GM12864 (cell line): ENCODE data around the gene PTDSS2.

Experiments used
- DNase-seq: peaks from one replicate; pipeline ENCODE4 v3.0.0-alpha.2; 2011; ENCODE audit warnings: low read depth
- H3K4me3 ChIP-seq: 2 replicates; pipeline ENCODE4 v1.5.1; 2011; ENCODE audit warnings: mild to moderate bottlenecking, low read depth, low read length, control low read depth
- TF ChIP-seq, protein P1 (sequence below): IDR thresholded peaks from 2 replicates; pipeline ENCODE4 v1.5.1; 2011; ENCODE audit warnings: low read depth, mild to moderate bottlenecking, moderate library complexity, low read length, control low read depth, inconsistent platforms; ENCODE audit errors: missing control alignments

Gene PTDSS2

DNA sequence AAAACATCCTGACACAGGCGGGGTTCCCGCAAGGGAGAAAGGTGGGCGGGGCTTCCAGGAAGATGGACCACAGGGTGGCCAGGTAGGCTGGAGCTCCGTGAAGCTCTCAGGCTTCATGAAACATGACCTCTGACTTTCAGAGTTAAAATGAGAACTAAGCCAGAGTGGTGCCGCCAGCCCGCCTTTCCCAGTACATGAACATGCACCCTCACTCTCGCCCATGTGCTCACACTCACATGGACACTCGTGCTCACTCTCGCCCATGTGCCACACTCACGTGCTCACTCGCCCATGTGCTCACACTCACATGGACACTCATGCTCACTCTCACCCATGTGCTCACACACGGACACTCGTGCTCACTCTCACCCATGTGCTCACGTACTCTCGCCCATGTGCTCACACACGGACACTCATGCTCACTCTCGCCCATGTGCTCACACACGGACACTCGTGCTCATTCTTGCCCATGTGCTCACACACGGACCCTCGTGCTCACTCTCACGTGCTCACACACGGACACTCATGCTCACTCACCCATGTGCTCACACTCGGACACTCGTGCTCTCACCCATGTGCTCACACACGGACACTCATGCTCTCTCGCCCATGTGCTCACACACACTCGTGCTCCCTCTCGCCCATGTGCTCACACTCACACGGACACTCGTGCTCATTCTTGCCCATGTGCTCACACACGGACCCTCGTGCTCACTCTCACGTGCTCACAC lies 46.9 kb downstream of the PTDSS2 start:
- H3K4me3 ChIP-seq: no peak overlapping the region
- TF ChIP-seq, protein P1, sequence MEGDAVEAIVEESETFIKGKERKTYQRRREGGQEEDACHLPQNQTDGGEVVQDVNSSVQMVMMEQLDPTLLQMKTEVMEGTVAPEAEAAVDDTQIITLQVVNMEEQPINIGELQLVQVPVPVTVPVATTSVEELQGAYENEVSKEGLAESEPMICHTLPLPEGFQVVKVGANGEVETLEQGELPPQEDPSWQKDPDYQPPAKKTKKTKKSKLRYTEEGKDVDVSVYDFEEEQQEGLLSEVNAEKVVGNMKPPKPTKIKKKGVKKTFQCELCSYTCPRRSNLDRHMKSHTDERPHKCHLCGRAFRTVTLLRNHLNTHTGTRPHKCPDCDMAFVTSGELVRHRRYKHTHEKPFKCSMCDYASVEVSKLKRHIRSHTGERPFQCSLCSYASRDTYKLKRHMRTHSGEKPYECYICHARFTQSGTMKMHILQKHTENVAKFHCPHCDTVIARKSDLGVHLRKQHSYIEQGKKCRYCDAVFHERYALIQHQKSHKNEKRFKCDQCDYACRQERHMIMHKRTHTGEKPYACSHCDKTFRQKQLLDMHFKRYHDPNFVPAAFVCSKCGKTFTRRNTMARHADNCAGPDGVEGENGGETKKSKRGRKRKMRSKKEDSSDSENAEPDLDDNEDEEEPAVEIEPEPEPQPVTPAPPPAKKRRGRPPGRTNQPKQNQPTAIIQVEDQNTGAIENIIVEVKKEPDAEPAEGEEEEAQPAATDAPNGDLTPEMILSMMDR: no peak
- DNase-seq: no peak

DNA sequence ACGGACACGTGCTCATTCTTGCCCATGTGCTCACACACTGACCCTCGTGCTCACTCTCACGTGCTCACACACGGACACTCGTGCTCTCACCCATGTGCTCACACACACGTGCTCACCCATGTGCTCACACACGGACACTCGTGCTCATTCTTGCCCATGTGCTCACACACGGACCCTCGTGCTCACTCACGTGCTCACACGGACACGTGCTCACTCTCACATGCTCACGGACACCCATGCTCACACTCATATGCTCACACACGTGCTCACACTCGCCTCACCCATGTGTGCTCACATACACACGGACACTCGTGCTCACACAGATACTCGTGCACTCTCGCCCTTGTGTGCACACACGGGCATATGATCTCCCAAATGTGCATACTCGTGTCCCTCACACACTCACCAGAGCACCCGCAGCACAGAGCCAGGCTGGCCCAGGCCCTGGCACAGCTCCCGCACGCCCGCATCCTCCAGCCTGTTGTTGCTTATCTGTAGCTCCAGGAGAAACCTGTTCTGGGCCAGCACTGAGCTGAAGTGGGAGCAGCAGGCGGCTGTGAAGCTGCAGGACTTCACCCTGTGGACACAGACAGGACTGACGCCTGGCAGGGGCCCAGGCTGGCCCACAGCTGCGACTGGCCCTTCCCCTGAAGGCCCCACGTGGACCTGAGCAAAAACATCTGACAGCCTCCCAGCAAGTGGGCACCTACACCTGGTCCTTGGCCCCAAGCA lies 47.7 kb downstream of the PTDSS2 start:
- no peak for DNase-seq
- TF ChIP-seq, protein P1: no peak
- no peak overlapping the region for H3K4me3 ChIP-seq

DNA sequence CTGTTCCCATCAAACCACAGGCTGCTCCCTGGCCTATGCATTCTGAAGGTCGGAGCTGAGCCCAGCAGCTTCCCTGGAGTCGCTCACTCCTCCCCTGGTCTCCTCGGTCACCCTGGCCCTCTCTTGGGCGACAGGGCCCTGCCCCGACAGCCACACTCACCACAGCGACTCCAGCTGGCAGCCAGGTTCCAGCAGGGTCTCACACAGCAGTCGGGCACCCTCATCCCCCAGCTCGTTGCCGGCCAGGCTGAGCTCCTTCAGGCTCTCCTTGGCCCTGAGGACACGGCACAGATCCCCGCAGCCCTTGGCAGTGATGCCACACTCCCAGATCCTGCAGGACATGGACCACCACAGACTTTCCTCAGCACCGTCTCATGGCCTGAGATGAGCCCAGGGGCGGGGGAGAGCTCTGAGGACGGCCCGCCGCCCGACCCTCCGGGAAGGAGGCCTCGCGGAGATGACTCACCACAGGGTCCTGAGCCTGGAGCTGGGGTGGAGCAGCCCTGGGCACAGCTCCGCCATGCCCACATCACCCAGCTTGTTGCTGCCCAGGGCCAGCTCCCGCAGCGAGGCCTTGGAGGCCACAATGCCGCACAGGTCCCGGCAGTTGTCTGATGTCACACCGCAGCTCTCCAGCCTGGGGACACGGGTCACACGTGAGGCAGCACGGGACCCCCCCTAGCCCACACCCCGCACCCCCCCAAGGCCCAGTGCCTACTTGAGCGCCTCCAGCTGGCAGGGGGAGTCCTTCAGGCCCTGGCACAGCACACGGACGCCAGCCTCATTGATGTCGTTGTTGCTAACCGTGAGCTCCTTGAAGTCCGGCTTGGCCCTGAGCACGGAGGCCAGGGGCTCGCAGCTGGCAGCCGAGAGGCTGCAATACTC lies 48.5 kb downstream of the PTDSS2 start:
- DNase-seq: no peak
- TF ChIP-seq, protein P1: no peak
- H3K4me3 ChIP-seq: no peak overlapping the region

DNA sequence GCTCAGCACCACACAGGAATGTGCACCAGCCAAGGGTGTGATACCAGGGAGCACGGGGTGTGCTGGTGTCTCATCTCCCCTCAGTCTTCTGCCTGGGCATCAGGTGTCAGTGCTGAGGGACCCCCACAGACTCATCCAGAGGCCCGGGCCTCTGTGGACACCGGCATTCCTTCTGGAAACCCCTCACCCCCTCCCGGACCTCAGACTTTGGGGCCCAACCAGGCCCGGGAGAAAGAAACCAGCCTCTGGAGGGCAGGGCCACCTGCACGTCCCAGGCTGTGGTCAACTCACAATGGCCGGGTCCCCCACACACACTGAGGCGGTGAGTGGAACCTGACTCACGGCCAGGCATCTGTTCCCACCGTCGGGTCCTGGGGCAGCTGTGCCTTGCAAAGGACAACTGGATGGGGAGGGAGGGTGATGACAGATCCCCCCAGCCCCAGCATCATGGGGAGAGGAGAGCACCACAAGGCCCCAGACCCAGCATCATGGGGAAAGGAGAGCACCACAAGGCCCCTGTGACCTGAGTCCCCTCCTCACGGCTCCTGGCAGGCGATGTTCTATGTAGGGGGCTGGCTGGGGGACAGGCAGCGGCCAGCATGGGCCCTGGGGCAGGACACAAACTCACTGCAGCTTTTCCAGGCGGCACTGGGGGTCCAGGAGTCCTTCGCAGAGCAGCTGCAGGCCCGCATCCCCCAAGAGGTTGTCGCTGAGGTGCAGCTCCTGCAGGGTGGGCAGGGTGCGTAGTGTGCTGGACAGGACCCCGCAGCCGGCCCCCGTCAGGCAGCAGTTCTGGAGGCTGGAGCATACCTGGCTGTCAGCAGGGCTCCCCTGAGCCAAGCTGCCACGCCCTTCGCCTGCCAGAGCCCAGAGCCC lies 49.4 kb downstream of the PTDSS2 start:
- TF ChIP-seq, protein P1: no peak
- no peak overlapping the region for H3K4me3 ChIP-seq
- DNase-seq: no peak

DNA sequence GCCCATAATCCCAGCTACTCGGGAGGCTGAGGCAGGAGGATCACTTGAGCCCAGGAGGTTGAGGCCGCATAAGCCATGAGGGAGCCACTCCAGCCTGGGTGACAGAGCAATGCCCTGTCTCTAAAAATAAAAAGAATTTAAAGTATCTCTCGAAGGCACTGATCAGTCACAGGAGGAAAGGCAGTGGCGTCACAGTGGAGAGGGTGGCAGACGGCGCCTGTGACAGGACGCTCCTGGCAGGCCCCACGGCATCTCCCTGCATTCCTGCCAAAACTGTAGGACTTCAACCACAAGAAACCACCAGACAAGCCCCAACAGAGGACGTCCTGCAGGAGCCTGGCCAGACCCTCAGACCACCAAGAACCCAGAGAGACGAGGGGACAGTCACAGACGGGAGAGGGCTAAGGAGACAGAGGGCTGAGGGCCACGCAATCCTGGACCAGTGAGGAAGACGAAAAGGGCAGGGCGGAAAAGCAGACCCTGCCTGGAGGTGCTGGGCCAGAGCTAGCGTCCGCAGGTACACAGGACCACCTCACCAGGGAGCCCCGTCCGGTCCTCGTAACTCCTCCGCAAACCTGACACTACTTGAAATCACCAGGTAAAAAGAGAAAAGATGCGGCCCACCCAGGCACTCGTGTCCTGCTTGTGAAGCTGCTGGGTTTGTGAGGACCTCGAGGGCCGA lies 51.1 kb downstream of the PTDSS2 start:
- H3K4me3 ChIP-seq: no peak overlapping the region
- TF ChIP-seq, protein P1: no peak
- no peak for DNase-seq

DNA sequence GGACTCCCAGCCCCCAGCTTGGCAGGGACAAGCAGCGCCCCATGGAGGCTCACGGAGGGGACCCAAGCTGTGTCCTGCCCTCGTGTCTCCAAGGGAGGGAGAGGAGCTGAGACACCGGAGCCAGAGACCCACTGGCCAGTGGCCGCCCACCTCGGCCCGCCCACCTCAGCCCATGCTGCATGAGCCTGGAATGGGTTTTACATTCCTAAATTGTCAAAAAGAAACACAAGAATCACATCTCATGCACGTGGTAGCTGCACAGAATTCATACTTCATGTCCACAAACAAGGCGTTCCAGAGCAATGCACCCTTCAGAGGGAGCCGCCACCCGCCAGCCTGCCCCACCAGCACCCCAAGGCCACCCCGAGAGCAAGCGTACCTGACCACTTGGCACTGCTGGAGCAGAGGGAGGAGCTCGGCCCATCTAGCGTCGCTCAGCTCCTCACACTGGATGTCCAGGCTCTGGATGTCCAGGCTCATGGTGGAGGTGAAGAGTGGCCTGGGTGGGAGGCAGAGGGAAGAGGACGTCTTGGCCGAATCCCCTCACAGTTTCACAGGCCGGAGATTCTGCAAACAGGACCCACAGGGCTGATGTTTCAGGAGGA lies 51.7 kb downstream of the PTDSS2 start:
- H3K4me3 ChIP-seq: no peak overlapping the region
- no peak for DNase-seq

More for the DNA sequence above, 51.7 kb downstream of the PTDSS2 start:
- TF ChIP-seq, protein P1: no peak
